HepG2 (cell line): ENCODE data around the gene ASAP2. TPM values are rescaled to one million over a fixed set of nuclear protein-coding genes. Genes with fewer than 3 reads are reported as not detected.

Experiments
- ATAC-seq: fragments of 200-7000 bp; cut with Tn5 transposase; 3 replicates; pipeline ENCODE4 v1.9.1; 2020; ENCODE audit warnings: mild to moderate bottlenecking, moderate library complexity
- BruUV-seq: library from RNA; stranded (reverse); fragments of 400-500 nt; replicated peaks from 2 replicates; lab custom pipeline; 2021; lab: Mats Ljungman, UMichigan
- CTCF ChIA-PET: fragments of 300-600 bp; formaldehyde crosslinking; extraction: SDS; loops from one replicate; lab custom pipeline; 2021; ENCODE audit warnings: low total read pairs, inconsistent platforms, low intra/inter-chr PET ratio; lab: Yijun Ruan, JAX
- POLR2A ChIA-PET: fragments of 350-600 bp; sonication (Branson Sonifier 250); formaldehyde crosslinking; loops from one replicate; lab custom pipeline; 2020; ENCODE audit warnings: antibody characterized with exemption, inconsistent platforms; lab: Yijun Ruan, JAX
- DNase-seq: peaks from one replicate; pipeline ENCODE4 v3.0.0-alpha.2; 2015; ENCODE audit warnings: low spot score
- FAIRE-seq: peaks from 3 replicates; lab custom pipeline; 2011; peaks lifted over from hg19 to GRCh38; lab: Jason Lieb, UNC
- H2AFZ ChIP-seq: one replicate; pipeline ENCODE4 v1.6.1; 2011; ENCODE audit warnings: low read length, inconsistent platforms
- H3K27ac ChIP-seq: fragments of 300-600 bp; 3 replicates; pipeline ENCODE4 v1.8.0; 2011; ENCODE audit warnings: mixed run types, mild to moderate bottlenecking, mixed read lengths, low read length, inconsistent platforms; ENCODE audit not compliant: insufficient read depth; ENCODE audit errors: extremely low read length
- H3K27me3 ChIP-seq, 2 experiments: fragments of 200-600 bp in 1 of 2; 2 replicates in 1 of 2; 3 replicates in 1 of 2; pipeline versions ENCODE4 v1.6.0 to v1.8.0; 2011; ENCODE audit warnings: low read length in 2 of 2, mild to moderate bottlenecking in 2 of 2, moderate library complexity in 2 of 2, inconsistent platforms in 1 of 2; ENCODE audit not compliant: insufficient read depth in 2 of 2, control insufficient read depth in 1 of 2
- H3K36me3 ChIP-seq, 2 experiments: fragments of 200-600 bp in 1 of 2; replicated peaks in 1 of 2; 2 replicates in 1 of 2; 3 replicates in 1 of 2; pipeline versions ENCODE4 v1.5.1 to v1.8.0; 2011; ENCODE audit warnings: low read length in 2 of 2, inconsistent platforms in 1 of 2; ENCODE audit not compliant: insufficient read depth in 2 of 2, control insufficient read depth in 1 of 2
- H3K4me1 ChIP-seq: 2 replicates; pipeline ENCODE4 v1.5.1; 2012; ENCODE audit warnings: low read length, inconsistent platforms; ENCODE audit not compliant: insufficient read depth
- H3K4me2 ChIP-seq: 2 replicates; pipeline ENCODE4 v1.6.0; 2011; ENCODE audit warnings: low read depth, low read length, inconsistent platforms
- H3K4me3 ChIP-seq, 3 experiments: fragments of 200-600 bp in 1 of 3; sonication (generic), shearing (Covaris generic) in 1 of 3; replicated peaks in 1 of 3; 2 replicates each; pipeline ENCODE4 v1.5.1; 2011 to 2016; ENCODE audit warnings: low read length in 3 of 3, inconsistent platforms in 2 of 3, low read depth in 2 of 3, mild to moderate bottlenecking in 2 of 3, control low read depth in 1 of 3, mixed read lengths in 1 of 3; ENCODE audit not compliant: insufficient read depth in 1 of 3
- H3K79me2 ChIP-seq: one replicate; pipeline ENCODE4 v1.6.1; 2011; ENCODE audit warnings: low read length, inconsistent platforms; ENCODE audit not compliant: insufficient read depth
- H3K9ac ChIP-seq: 2 replicates; pipeline ENCODE4 v1.6.0; 2011; ENCODE audit warnings: mild to moderate bottlenecking, low read depth, low read length, inconsistent platforms; ENCODE audit not compliant: insufficient read depth
- H3K9me3 ChIP-seq: 2 replicates; pipeline ENCODE4 v1.5.1; 2012; ENCODE audit warnings: mild to moderate bottlenecking, low read length
- H4K20me1 ChIP-seq: 2 replicates; pipeline ENCODE4 v1.6.0; 2011; ENCODE audit warnings: inconsistent platforms, mild to moderate bottlenecking, low read length, moderate library complexity; ENCODE audit not compliant: insufficient read depth
- KAT7 ChIP-seq: IDR thresholded peaks from 2 replicates; pipeline ENCODE4 v1.6.1; 2018; ENCODE audit warnings: borderline replicate concordance, missing compliant biosample characterization
- MXD4 ChIP-seq: IDR thresholded peaks from 2 replicates; pipeline ENCODE4 v1.6.1; 2016; ENCODE audit warnings: mild to moderate bottlenecking, missing biosample characterization, missing genetic modification reagents
- ZNF263 ChIP-seq: sonication (generic); formaldehyde crosslinking; IDR thresholded peaks from 2 replicates; pipeline ENCODE4 v1.4.0; 2020; ENCODE audit warnings: missing genetic modification reagents
- WGBS: methylation state at CpG from one replicate; pipeline ENCODE4 v1.1.6; 2017; ENCODE audit warnings: low lambda C conversion rate; 5-methylcytosine and 5-hydroxymethylcytosine counted together
- in situ Hi-C: cut with HindIII; loops from 2 replicates; pipeline ENCODE4 v1.10.0; 2017; ENCODE audit warnings: low pct_unique_long_range_greater_than_20kb; ENCODE audit not compliant: extremely low pct_ligation_motif_present
- intact Hi-C: fragments of 100-400 bp; cut with micrococcal nuclease; formaldehyde crosslinking; loops from one replicate; pipeline ENCODE4 v1.10.0; 2022; ENCODE audit not compliant: unreplicated experiment
- polyA plus RNA-seq, 8 experiments: library from polyadenylated mRNA; depleted of rRNA in 3 of 8; stranded (reverse) in 7 of 8; unstranded in 1 of 8; fragments of >200 nt; fragmentation: Illumina TruSeq in 4 of 8; extraction: Trizol in 4 of 8; gene quantifications; 2 replicates each; pipeline versions ENCODE4 v1.2.1 to v1.2.3, GENCODE V29; 2011 to 2016; ENCODE audit warnings: low read depth in 4 of 8, missing spikeins in 1 of 8, mixed read lengths in 1 of 8; ENCODE audit not compliant: insufficient read depth in 1 of 8
- total RNA-seq, 5 experiments: library from RNA; depleted of rRNA; stranded (reverse); fragments of >200 nt; fragmentation: Illumina TruSeq; extraction: Trizol; gene quantifications; 2 replicates each; pipeline ENCODE4 v1.2.3, GENCODE V29; 2016; ENCODE audit warnings: low read depth in 1 of 5
- TF ChIP-seq, protein P1 (sequence below): sonication (generic); formaldehyde crosslinking; IDR thresholded peaks from 2 replicates; pipeline ENCODE4 v1.4.0; 2020; ENCODE audit warnings: missing genetic modification reagents

Gene ASAP2
- total and polyA plus RNA-seq, 2 of the 13 experiments (the other 11 are each of a cell fraction or from before 2014, with no cell fraction given), result 7.3 to 22.3 TPM

DNA sequence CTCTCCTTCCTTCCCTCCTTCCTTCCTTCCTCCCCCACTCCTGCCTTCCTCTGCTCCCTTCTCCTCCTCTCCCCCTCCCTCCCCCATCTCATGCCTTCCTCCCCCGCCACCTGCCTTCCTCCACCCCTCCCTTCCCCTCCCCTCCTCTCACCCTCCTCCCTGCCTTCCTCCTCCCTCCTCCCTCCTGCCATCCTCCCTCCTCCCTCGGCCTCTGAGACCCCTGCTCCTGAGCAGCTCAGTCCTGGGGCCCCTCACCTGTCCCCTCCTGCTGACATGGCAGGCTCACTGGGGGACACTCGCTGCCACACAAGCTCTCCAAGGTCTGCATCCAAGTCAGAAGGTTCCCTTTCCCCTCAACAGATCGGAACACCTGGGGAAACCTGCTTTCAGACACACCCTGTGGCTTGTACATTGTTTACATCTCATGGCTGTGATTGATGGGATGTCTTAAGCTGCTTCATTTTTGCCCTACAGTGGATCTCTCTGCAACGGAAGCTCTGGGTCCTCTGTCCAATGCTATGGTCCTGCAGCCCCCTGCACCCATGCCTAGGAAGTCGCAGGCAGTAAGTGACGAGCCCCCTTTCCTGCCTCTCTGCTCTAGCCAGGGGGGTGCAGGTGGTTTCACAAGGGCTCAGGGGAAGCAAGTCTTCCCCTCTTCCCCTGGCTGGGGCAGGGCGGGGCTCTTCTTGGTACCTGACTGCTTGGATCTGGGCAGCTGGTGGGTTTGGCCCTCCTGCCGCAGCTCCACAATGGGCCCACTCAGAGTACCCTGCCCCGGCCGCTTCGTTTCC lies 193.9 kb downstream of the ASAP2 start:
- in situ Hi-C loops, result no loop called here
- H3K27ac ChIP-seq, result no peak overlapping the region
- no peaks in the 10 kb centered on the region for H3K27me3 ChIP-seq
- TF ChIP-seq, protein P1, sequence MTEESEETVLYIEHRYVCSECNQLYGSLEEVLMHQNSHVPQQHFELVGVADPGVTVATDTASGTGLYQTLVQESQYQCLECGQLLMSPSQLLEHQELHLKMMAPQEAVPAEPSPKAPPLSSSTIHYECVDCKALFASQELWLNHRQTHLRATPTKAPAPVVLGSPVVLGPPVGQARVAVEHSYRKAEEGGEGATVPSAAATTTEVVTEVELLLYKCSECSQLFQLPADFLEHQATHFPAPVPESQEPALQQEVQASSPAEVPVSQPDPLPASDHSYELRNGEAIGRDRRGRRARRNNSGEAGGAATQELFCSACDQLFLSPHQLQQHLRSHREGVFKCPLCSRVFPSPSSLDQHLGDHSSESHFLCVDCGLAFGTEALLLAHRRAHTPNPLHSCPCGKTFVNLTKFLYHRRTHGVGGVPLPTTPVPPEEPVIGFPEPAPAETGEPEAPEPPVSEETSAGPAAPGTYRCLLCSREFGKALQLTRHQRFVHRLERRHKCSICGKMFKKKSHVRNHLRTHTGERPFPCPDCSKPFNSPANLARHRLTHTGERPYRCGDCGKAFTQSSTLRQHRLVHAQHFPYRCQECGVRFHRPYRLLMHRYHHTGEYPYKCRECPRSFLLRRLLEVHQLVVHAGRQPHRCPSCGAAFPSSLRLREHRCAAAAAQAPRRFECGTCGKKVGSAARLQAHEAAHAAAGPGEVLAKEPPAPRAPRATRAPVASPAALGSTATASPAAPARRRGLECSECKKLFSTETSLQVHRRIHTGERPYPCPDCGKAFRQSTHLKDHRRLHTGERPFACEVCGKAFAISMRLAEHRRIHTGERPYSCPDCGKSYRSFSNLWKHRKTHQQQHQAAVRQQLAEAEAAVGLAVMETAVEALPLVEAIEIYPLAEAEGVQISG, result no peak
- 0 out of 2 replicates have a peak, but pooled peaks have one; percentile 26 for TF ChIP-seq ZNF263 (CRISPR knock-in tag)
- TF ChIP-seq KAT7 (CRISPR knock-in tag), result no peak
- TF ChIP-seq MXD4 (CRISPR knock-in tag), result no peak
- CTCF ChIA-PET, result no interaction called here
- no peak overlapping the region for H3K4me2 ChIP-seq
- peaks cover 11% of the 10 kb centered on the region; the same call in 1 of the 2 replicates for H3K4me1 ChIP-seq
- no TSS peak for BruUV-seq
- H3K4me3 ChIP-seq, result no peak overlapping the region
- 91% methylated on average over 12 of the region's 12 CpGs for WGBS
- intact Hi-C loops, result no loop called here
- no peaks in the 10 kb centered on the region for H4K20me1 ChIP-seq
- DNase-seq (no peak), ATAC-seq (no peak; the same call in 1 of the 3 replicates), FAIRE-seq (no peak)
- H3K9ac ChIP-seq, result no peak overlapping the region
- H2AFZ ChIP-seq, result no peak overlapping the region
- H3K36me3 ChIP-seq, result peaks cover 11 to 13% of the 10 kb centered on the region in 2 experiments; a peak in 4 of 5 replicates
- POLR2A ChIA-PET, result interaction anchor here (1.2 kb wide), 1 partner anchor 14 kb away, joined by 3 read pairs; no protein-coding TSS in a partner anchor
- H3K79me2 ChIP-seq, result no peaks in the 10 kb centered on the region
- no peaks in the 10 kb centered on the region for H3K9me3 ChIP-seq
